ENCODE results near the gene RNF13.
"Not testable (repeated sequence)": the region's sequence is repeated elsewhere in the genome, so short reads cannot be mapped to it uniquely, and the experiment has no call there.

The RNF13 gene

GRCh38 chr3:149844091-149844490 is 31.1 kb downstream of the RNF13 start:
- DNase-seq = no peak

DNA sequence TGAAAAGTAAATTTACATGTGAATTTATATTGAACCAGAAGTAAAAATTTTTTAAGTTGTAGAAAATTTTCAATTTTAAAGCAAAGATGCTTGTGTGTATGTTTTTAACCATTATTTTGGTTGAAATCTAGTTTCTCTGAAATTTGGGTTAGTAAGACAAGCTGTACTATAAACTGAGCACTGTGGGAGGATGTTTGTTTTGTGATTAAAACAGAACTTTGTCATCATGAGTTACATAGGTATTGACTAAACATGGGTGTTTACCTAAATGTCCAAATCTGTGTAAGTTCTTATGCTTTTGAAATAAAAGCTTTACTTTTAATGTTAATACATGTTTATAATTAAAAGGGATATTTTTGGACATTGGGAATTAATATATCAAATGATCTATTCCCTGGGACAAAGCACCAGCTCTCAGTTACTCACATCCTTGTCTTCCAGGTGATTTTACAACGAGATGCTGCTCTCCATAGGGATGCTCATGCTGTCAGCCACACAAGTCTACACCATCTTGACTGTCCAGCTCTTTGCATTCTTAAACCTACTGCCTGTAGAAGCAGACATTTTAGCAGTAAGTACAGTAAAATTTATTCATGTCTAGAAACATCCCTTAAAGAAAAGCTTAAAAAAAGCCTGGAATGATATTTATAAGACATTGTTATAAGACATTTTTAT is 32.7 kb downstream of the RNF13 start:
- DNase-seq = no peak

DNA sequence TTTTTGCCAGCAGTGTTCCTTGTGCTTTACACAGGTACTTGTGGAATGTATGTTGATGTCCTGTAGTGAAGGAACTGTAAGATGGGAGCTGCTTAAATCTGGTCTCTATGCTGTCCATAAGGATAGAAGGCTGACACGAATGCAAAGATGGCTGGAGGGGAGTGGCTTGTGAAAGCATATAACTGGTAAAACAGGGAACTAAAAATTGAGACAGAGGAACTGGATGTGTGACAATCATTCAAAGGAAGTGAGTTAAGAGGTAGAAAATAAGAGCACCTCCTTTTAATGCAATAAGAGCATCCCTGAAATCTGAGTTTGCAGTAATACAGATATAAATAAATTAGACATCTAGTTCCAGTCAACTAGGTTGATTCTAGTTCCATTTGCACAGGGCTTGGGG is 35.2 kb downstream of the RNF13 start:
- no peak for DNase-seq

DNA sequence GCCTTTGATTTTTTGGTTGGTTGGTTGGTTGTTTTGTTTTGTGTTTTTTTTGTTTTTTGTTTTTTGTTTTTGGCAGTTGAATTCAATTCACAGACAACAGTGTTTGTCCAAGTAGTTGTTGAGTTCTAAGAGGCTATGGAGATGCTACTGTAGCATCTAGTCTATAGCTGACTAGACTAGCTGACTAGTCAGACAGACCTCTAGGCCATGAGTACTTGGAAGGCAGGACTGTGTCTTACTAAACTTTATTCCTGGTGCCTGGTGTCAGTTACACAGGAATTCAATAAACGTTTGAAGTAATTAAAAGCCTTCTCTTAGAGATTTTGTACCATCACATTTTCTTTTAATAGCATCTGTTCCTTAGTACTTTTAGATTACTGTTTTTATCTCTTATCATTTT is 35.7 kb downstream of the RNF13 start:
- DNase-seq = no peak

DNA sequence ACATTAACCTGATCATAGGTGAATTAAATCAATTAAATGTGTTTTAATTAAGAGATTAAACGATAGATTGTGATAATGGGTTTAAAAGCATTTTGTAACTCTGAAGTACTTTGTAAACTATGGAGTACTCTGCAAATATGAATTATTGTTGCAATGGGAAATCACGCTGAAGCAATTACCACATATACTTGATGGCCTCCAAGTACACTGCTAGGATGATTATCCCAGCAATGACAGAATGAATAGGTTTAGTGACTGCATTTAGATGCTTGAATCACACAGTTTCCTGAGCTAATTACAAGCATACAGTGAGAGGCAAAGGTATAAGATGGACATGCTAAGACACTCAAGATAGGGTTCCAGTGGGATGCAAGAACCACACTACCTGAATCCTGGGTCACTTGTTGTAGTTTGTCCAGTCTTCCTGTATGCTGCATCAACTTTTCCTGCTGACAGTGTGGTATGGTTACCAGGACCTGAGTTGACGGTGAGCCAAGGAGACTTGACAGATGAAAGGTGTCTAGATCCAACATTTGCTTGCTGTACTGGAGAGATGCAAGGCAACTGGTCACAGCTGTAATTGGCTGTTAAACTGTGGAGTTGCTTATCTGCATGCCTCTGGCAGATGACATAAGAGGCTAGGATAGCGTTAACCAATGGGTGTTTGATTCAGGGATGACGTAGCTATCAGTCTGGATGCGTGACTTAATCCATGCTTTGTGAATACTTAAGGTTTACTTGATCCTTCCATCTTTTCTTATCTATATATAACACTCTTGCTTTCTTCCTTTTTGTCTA is 38.0 kb downstream of the RNF13 start:
- no peak for DNase-seq

GRCh38 chr3:149858911-149859310 is 45.9 kb downstream of the RNF13 start:
- no peak for DNase-seq

DNA sequence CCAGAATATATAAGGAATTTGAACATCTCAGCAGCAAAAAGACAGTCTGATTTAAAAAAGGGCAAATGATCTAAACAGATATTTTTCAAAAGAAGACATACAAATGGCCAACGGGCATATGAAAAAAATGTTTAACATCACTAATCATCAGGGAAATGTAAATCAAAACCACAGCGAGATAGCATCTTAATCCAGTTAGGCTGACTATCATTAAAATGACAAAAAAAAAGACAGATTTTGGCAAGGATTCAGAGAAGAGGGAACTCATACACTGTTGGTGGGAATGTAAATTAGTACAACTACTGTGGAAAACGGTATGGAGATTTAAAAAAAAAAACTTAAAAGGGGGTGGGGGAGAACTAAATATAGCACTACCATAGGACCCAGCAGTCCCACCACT is 47.9 kb downstream of the RNF13 start:
- DNase-seq = no peak

GRCh38 chr3:149867563-149867962 is 54.5 kb downstream of the RNF13 start:
- no peak for DNase-seq

DNA sequence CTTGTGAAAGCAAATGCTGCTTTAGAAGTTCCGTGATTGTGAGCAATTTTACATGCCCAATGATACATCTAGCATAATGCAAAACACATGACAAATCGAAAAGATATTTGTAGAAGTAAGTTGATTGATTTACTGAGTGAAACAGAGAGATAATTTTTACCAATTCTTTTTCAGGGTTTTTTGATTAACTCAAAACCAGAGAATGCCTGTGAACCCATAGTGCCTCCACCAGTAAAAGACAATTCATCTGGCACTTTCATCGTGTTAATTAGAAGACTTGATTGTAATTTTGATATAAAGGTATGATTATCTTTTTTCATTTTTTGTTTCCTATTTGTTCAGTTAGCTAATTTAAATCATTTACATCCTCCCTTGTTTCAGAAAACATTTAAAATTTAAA is 58.8 kb downstream of the RNF13 start:
- no peak for DNase-seq

GRCh38 chr3:149872589-149872988 is 59.6 kb downstream of the RNF13 start:
- no peak for DNase-seq

GRCh38 chr3:149877668-149878067 is 64.7 kb downstream of the RNF13 start:
- DNase-seq = no peak

- DNase-seq = peak in 1 of 2 donors; percentile 61
These were observed 66.9 kb downstream of the RNF13 start for GRCh38 chr3:149879872-149880271.

DNA sequence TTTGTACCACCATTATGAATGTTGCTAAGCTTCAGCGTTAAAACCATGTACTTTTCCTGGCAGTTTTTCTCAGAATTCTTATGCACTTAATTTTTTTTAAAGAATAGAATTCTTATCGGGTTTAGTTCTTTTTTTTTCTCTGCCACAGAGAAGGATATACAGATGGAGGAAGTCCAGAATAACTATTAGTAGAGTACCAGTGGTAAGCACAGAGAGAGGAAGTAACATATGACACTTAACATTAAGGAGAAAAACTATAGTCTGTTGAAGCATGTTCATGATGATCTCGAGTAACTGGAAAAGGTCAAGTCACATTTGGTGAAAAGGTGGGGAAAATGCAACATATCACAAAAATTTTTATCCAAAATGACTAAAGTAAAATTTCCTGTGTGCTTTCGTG is 68.9 kb downstream of the RNF13 start:
- DNase-seq = peak in 1 of 2 donors; percentile 52

GRCh38 chr3:149883134-149883533 is 70.1 kb downstream of the RNF13 start:
- DNase-seq = no peak

- not testable (repeated sequence) for DNase-seq
These were observed 70.8 kb downstream of the RNF13 start for GRCh38 chr3:149883860-149884259.

DNA sequence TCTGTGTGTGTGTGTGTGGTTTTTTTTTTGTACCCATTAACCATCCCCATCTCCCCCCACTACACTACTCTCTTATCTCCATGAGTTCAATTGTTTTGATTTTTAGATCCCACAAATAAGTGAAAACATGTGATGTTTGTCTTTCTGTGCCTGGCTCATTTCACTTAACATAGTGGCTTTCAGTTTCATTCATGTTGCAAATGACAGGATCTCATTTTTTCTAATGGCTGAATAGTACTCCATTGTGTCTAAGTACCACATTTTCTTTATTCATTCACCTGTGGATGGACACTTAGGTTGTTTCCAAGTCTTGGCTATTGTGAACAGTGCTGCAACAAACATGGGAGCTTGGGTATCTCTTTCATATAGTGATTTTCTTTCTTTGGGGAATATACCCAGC is 71.8 kb downstream of the RNF13 start:
- not testable (repeated sequence) for DNase-seq

GRCh38 chr3:149886957-149887356 is 73.9 kb downstream of the RNF13 start:
- no peak for DNase-seq

DNA sequence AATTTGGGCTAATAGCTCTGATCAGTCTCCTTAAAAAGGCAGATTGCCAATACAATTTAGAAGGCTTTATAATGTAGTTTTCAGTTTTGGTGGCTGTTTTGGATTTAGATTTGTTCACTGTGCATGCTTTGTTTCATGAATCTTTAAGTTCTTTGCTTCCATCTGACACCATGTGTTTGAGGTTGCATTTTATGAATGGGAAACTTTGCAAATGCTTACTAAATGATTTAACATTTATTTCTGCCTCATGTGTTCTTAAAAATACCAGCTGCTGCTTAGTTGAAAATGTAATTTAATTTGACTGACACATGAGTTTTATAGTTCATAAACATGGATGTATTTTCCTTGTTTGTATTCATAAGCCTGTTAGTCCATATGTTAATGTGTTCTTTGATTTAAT is 78.6 kb downstream of the RNF13 start:
- DNase-seq = no peak

DNA sequence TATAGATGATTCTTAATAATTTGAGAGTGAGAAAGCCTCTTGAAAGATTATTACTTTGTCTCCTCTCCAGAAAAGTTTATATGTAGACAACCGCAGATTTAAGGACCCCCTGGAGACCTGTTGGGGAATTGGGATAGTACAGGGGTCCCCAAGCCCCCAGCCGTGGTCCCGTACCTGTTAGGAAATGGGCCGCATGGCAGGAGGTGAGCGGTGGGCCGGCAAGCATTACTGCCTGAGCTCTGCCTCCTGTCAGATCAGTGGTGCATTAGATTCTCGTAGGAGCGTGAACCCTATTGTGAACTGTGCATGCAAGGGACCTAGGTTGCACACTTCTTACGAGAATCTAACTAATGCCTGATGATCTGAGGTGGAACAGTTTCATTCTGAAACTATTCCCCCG is 79.4 kb downstream of the RNF13 start:
- DNase-seq = no peak

GRCh38 chr3:149894205-149894604 is 81.2 kb downstream of the RNF13 start:
- no peak for DNase-seq

DNA sequence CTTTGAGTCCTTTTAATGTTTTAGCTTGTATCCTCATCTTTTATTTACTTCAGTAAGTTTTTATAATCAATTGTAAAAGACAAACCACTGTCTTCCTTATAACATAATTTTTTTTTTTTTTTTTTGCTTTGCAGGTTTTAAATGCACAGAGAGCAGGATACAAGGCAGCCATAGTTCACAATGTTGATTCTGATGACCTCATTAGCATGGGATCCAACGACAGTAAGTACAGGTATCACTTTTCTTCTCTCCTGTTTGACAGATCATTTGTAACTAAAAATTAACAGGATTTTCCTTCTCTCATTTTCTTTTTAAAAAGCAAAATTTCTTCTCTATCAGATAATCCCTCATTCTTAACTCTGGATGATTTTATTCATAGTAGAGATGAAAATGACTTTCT is 82.3 kb downstream of the RNF13 start:
- no peak for DNase-seq

DNA sequence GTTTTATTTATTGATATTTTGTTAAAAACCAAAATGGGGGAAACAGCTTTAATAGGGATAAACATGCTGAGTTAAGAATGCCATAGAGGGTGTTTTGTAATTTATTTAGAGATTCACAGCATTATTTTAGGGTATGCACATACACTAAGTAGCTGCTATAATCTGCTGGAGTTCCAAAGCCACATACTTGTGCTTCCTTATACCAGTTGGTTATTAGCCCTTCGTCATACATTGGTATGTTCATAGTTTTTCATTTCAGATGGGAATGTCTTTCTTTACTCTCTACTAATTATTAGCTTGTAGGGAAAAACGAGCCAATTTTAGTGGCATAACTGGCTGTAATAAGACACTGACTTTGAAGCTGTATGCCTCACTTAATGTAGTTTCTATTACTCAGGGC is 82.8 kb downstream of the RNF13 start:
- no peak for DNase-seq

DNA sequence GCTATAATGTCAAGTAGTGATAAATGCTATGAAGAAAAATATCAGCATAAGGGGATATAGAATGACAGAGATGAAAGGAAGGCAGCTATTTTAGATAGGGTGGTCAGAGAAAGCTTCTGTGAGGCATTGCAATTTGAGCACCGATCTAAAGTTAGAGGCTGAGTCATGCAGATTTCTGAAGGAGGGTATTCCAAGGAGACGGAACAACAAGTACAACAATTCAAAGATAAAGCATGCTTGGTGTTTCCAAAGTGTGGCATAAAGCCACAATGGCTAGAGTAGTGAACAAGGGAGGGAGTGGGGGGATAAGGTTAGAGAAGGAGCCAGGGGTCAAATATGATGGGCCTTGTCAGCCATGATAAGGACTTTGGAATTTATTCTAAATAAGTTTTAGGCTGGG is 85.8 kb downstream of the RNF13 start:
- DNase-seq = no peak

DNA sequence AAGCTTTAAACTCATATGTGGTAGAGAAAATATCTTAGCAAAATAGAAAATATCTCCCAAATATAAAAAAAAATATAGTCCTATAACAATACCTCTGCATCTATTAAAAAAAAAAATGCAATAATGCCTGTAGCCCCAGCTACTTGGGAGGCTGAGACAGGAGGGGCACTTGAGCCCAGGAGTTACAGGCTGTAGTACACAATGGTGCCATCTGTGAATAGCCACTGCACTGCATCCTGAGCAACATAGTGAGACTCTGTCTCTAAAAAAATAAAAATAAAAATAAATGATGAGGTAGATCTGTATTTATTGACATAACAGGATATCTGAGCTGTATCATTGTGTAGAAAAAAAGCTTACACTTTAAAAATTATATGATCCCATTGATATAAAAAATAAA is 87.3 kb downstream of the RNF13 start:
- no peak for DNase-seq

DNA sequence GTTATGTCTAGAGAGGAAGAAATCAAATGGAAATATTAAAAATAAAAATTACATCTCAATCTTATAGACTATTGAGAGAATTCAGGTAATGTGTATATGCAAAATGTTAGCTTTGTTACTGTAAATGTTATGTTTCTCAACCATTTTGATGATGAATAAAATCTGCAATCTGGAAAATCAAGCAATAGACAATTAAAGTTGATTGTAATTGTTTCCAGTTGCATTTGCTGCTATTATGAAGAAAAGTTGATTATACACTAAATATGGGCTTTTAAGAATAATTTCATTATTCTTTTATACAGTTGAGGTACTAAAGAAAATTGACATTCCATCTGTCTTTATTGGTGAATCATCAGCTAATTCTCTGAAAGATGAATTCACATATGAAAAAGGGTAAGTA is 88.8 kb downstream of the RNF13 start:
- no peak for DNase-seq

All from bone marrow (tissue), 2 donors.